Measurements from ENCODE around the gene NPAT. TPM values are rescaled to one million over a fixed set of nuclear protein-coding genes. Genes with fewer than 3 reads are reported as not detected.

The NPAT gene
- total RNA-seq, 2 experiments from 2014 or later = 40.4 to 42.5 TPM

GRCh38 chr11:108115500-108116140, 106.8 kb downstream of the NPAT start:
- no peaks in the 10 kb centered on the region for H3K4me1 Mint-ChIP-seq
- H3K4me3 Mint-ChIP-seq = no peak overlapping the region
- no peaks in the 10 kb centered on the region for H3K27me3 Mint-ChIP-seq
- no peaks in the 10 kb centered on the region for H3K9me3 Mint-ChIP-seq
- H3K27ac Mint-ChIP-seq = no peak overlapping the region
- no peaks in the 10 kb centered on the region for H3K36me3 Mint-ChIP-seq
- no peak for DNase-seq

- no peaks in the 10 kb centered on the region for H3K27me3 Mint-ChIP-seq
- no peaks in the 10 kb centered on the region for H3K9me3 Mint-ChIP-seq
- no peaks in the 10 kb centered on the region for H3K4me1 Mint-ChIP-seq
- H3K4me3 Mint-ChIP-seq = no peak overlapping the region
- no peaks in the 10 kb centered on the region for H3K36me3 Mint-ChIP-seq
- DNase-seq = no peak
- H3K27ac Mint-ChIP-seq = no peak overlapping the region
Observed at GRCh38 chr11:108112057-108112456, 110.4 kb downstream of the NPAT start.

- no peaks in the 10 kb centered on the region for H3K4me1 Mint-ChIP-seq
- H3K36me3 Mint-ChIP-seq = no peaks in the 10 kb centered on the region
- no peaks in the 10 kb centered on the region for H3K9me3 Mint-ChIP-seq
- H3K27me3 Mint-ChIP-seq = no peaks in the 10 kb centered on the region
- DNase-seq = no peak
- no peak overlapping the region for H3K27ac Mint-ChIP-seq
- H3K4me3 Mint-ChIP-seq = no peak overlapping the region
Observed at GRCh38 chr11:108111126-108111525, 111.3 kb downstream of the NPAT start.

Other genes with a start within 250 kb of the NPAT start
- 10 to 100 TPM; 35.4 to 37.5 TPM for gene CUL5, start 213.7 kb downstream of the NPAT start, total RNA-seq
- 10 to 100 TPM; 63.6 to 74.3 TPM for gene ACAT1, start 101.1 kb downstream of the NPAT start, total RNA-seq
- 10 to 100 TPM; 65.6 to 65.7 TPM for gene ATM, start 429 bp upstream of the NPAT start, total RNA-seq
- gene C11orf65, start 244.9 kb upstream of the NPAT start, total RNA-seq = 1 to 10 TPM; 1.4 to 1.9 TPM